NCI-H187 (cell line): ENCODE data around the gene BANP.
"Not testable (repeated sequence)": the region's sequence is repeated elsewhere in the genome, so short reads cannot be mapped to it uniquely, and the experiment has no call there.

Experiments
- DNase-seq, 2 experiments: peaks; one replicate each; lab custom pipeline; 2025; lab: John Stamatoyannopoulos, UW

The BANP gene

GRCh38 chr16:88104363-88104762 is 153.1 kb downstream of the BANP start:
- not testable (repeated sequence) for DNase-seq

- not testable (repeated sequence) for DNase-seq
Measured at GRCh38 chr16:88105574-88106140, 154.4 kb downstream of the BANP start.

GRCh38 chr16:88106566-88106965 is 155.3 kb downstream of the BANP start:
- not testable (repeated sequence) for DNase-seq

- no peak for DNase-seq
Measured at GRCh38 chr16:88108762-88109161, 157.5 kb downstream of the BANP start.

GRCh38 chr16:88109726-88110621 is 158.7 kb downstream of the BANP start:
- DNase-seq: not testable (repeated sequence)

- not testable (repeated sequence) for DNase-seq
Measured at GRCh38 chr16:88110875-88111494, 159.8 kb downstream of the BANP start.

- DNase-seq: not testable (repeated sequence)
Measured at GRCh38 chr16:88111976-88112375, 160.7 kb downstream of the BANP start.

GRCh38 chr16:88113545-88114045 is 162.4 kb downstream of the BANP start:
- no peak for DNase-seq

GRCh38 chr16:88114541-88115228 is 163.5 kb downstream of the BANP start:
- not testable (repeated sequence) for DNase-seq

- no peak for DNase-seq
Measured at GRCh38 chr16:88116121-88116520, 164.9 kb downstream of the BANP start.

- no peak for DNase-seq
Measured at GRCh38 chr16:88117476-88117868, 166.2 kb downstream of the BANP start.

- no peak for DNase-seq
Measured at GRCh38 chr16:88118376-88118775, 167.1 kb downstream of the BANP start.

- not testable (repeated sequence) for DNase-seq
Measured at GRCh38 chr16:88118852-88119741, 167.9 kb downstream of the BANP start.

- not testable (repeated sequence) for DNase-seq
Measured at GRCh38 chr16:88119881-88120751, 168.9 kb downstream of the BANP start.

- DNase-seq: no peak
Measured at GRCh38 chr16:88120812-88121211, 169.6 kb downstream of the BANP start.

- DNase-seq: not testable (repeated sequence)
Measured at GRCh38 chr16:88121391-88121790, 170.2 kb downstream of the BANP start.

GRCh38 chr16:88121886-88122580 is 170.8 kb downstream of the BANP start:
- no peak for DNase-seq
